Measurements from ENCODE around the gene POLR3B. TPM values are rescaled to one million over a fixed set of nuclear protein-coding genes. Genes with fewer than 3 reads are reported as not detected.

Gene POLR3B
- total and polyA plus RNA-seq, 2 of the 8 experiments (the other 6 are each of a cell fraction or from before 2014, with no cell fraction given), result 5.0 to 13.2 TPM

- no peak overlapping the region for H2BK15ac ChIP-seq (ENCODE audit: low read length)
- H4K8ac ChIP-seq (ENCODE audit: extremely low read depth, insufficient read depth, low read length), result no peak overlapping the region
- H3K79me1 ChIP-seq (ENCODE audit: low read depth, low read length), result no peaks in the 10 kb centered on the region
- no peak overlapping the region for H3K14ac ChIP-seq (ENCODE audit: insufficient read length)
- H3K9ac ChIP-seq (replicated peaks in 1 of 4; ENCODE audit: extremely low read depth in 1 of 4, low read depth in 3 of 4, low read length in 3 of 4), result no peak overlapping the region
- H2BK5ac ChIP-seq (ENCODE audit: low read depth, low read length), result no peak overlapping the region
- FAIRE-seq (no peak), DNase-seq (ENCODE audit: low read depth in 1 of 2, low spot score in 2 of 2) (no peak)
- H2BK120ac ChIP-seq (replicated peaks; ENCODE audit: low read depth, low read length), result no peak overlapping the region
- H3K36me3 ChIP-seq (ENCODE audit: control insufficient read depth in 2 of 4, insufficient read depth in 4 of 4, low read length in 3 of 4), result no peaks in the 10 kb centered on the region
- H3K4ac ChIP-seq (replicated peaks; ENCODE audit: insufficient read length, low read depth, low read length), result no peak overlapping the region
- no peak overlapping the region for H3K23ac ChIP-seq (ENCODE audit: insufficient read length)
- H2AFZ ChIP-seq (ENCODE audit: low read length), result no peak overlapping the region
- no peaks in the 10 kb centered on the region for H3K27me3 ChIP-seq (replicated peaks in 1 of 4; ENCODE audit: control insufficient read depth in 3 of 4, extremely low read depth in 1 of 4, insufficient read depth in 3 of 4, low read length in 3 of 4)
- POLR2A ChIA-PET (ENCODE audit: partially characterized antibody), result no interaction called here
- H4K91ac ChIP-seq (replicated peaks; ENCODE audit: insufficient read length, low read length), result no peak overlapping the region
- H3K79me2 ChIP-seq (ENCODE audit: control insufficient read depth in 1 of 2, insufficient read depth in 2 of 2, low read length in 2 of 2), result no peaks in the 10 kb centered on the region
- no peak overlapping the region for H4K5ac ChIP-seq (ENCODE audit: insufficient read length, low read depth, low read length)
- no peak overlapping the region for H2AK5ac ChIP-seq (ENCODE audit: low read depth, low read length)
- H3K18ac ChIP-seq (ENCODE audit: extremely low read depth, low read length), result no peak overlapping the region
- no peak overlapping the region for H3K4me2 ChIP-seq (ENCODE audit: insufficient read depth in 1 of 2, low read depth in 2 of 2, low read length in 2 of 2)
- CTCF ChIA-PET (ENCODE audit: partially characterized antibody), result interaction anchor here (1.0 kb wide), 1 partner anchor 439 kb away, joined by 3 read pairs; no protein-coding TSS in a partner anchor
- H3K4me1 ChIP-seq (replicated peaks in 1 of 4; ENCODE audit: control insufficient read depth in 3 of 4, insufficient read depth in 4 of 4, low read length in 3 of 4), result no peaks in the 10 kb centered on the region
- 94% methylated on average over 1 of the region's 1 CpG; no CpG with 5 or more reads in 1 of the 2 experiments for WGBS, 2 experiments (ENCODE audit: extremely low coverage in 1 of 2, insufficient coverage in 1 of 2, insufficient read length in 1 of 2, insufficient replicate concordance in 2 of 2, low coverage in 1 of 2, low lambda C conversion rate in 2 of 2, missing lambda C conversion rate in 1 of 2)
- H3K27ac ChIP-seq (ENCODE audit: low read depth, low read length), result no peak overlapping the region
- TF ChIP-seq FOSL1 (IDR thresholded peaks at IDR 0.05; ENCODE audit: insufficient read depth, low read depth, low read length), result no peak
- H2BK12ac ChIP-seq (ENCODE audit: low read depth, low read length), result no peak overlapping the region
- H3K9me3 ChIP-seq (ENCODE audit: insufficient read depth in 2 of 2, low read depth in 1 of 2, low read length in 1 of 2), result no peaks in the 10 kb centered on the region
- no peak overlapping the region for H3K4me3 ChIP-seq (ENCODE audit: extremely low read depth in 1 of 4, insufficient read depth in 2 of 4, low read depth in 3 of 4, low read length in 4 of 4)
- H4K20me1 ChIP-seq (replicated peaks in 1 of 2; ENCODE audit: control insufficient read depth in 1 of 2, insufficient read depth in 2 of 2, low read length in 2 of 2), result no peaks in the 10 kb centered on the region
- H2BK20ac ChIP-seq (ENCODE audit: low read length), result no peak overlapping the region
- no peaks in the 10 kb centered on the region for H3K23me2 ChIP-seq (ENCODE audit: low read depth, low read length)
- no peak overlapping the region for H3K56ac ChIP-seq (replicated peaks; ENCODE audit: insufficient read length, low read depth, low read length)
Observed at GRCh38 chr12:106480251-106480650, 122.7 kb downstream of the POLR3B start.

Measured in H1 (cell line).